GM19468 (cell line): ENCODE results near the gene ANKRD44.

Experiments
- ATAC-seq: cut with Tn5 transposase; IDR thresholded peaks from one replicate; pipeline ENCODE4 v1.9.1; 2021; ENCODE audit warnings: mild to moderate bottlenecking, moderate library complexity, moderate number of reproducible peaks; ENCODE audit not compliant: unreplicated experiment; ENCODE audit errors: extremely low read depth

Gene ANKRD44

GRCh38 chr2:197322724-197323720 is 12.4 kb upstream of the ANKRD44 start:
- no peak for ATAC-seq

- ATAC-seq = no peak
Measured at GRCh38 chr2:197322143-197322542, 11.6 kb upstream of the ANKRD44 start.

- no peak for ATAC-seq
Measured at GRCh38 chr2:197315371-197315770, 4.8 kb upstream of the ANKRD44 start.

DNA sequence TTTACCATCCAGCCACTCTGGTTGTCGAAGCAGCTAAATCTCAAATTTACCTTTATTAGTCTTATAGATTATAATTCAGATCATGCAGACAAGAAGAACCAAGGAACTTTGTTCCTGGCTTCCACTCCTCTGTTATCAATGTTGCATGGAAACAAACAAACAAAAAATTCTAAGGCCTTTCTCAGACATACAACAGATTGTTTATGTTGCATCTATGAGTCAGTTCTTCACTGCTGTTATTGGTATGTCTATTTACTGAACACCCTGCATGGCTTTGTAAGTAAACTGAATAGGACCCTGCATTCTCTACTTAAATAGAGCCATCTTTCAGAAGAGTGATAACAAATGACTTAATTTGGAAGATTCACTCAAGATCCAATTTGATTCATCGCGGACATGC is 1.6 kb upstream of the ANKRD44 start:
- ATAC-seq = no peak

DNA sequence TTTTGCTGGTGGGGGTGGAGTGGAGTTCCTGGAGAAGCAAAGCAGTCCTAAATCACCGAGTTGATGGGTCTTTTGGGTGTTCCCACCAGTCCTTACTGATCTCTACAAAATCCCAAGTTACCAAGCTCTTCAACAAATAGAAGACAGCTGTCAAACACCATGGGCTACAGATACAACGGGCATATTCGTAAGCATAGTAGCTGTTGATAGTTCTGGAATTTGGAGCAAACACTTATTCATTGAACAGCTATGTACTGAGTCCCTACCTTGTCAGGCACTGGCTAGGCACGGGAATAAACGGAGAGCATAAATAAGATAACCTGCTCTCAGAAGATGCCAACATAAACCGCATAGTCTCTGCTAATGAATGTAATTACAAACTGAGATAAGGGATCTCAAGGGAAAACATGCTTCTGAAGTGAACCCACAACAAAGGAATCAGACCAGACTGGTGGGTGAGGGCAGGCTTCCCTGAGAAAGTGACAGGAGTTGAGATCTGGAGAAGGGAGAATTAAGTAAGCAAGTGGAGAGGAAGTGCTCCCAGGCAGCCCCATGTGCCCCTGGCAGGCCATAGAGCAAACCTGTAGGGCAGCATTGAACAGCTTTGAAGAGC is 947 bp upstream of the ANKRD44 start:
- no peak for ATAC-seq

- no peak for ATAC-seq
Measured at GRCh38 chr2:197310987-197311420, 424 bp upstream of the ANKRD44 start.

GRCh38 chr2:197309691-197310231 is 819 bp downstream of the ANKRD44 start:
- ATAC-seq = no peak

- ATAC-seq = no peak
Measured at GRCh38 chr2:197308996-197309690, 1.4 kb downstream of the ANKRD44 start.

DNA sequence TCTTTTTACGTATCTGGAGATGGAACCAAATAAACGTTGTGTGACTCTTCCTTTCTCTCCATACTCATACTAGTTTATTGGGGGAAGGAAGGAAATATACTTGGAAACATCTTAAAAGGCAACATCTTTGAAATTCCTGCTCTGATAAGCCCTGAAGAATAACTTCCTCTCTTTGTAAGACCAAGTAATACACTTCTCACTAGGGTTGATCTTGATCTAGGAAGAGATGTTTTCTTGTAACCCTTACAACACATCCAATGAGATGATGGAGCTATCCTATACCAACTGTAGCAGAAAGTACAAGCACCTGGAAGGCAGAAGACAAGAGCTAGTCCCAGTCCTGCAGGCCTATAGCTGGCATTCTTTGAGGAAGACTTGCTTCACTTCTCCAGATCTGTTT is 2.0 kb downstream of the ANKRD44 start:
- ATAC-seq = no peak

DNA sequence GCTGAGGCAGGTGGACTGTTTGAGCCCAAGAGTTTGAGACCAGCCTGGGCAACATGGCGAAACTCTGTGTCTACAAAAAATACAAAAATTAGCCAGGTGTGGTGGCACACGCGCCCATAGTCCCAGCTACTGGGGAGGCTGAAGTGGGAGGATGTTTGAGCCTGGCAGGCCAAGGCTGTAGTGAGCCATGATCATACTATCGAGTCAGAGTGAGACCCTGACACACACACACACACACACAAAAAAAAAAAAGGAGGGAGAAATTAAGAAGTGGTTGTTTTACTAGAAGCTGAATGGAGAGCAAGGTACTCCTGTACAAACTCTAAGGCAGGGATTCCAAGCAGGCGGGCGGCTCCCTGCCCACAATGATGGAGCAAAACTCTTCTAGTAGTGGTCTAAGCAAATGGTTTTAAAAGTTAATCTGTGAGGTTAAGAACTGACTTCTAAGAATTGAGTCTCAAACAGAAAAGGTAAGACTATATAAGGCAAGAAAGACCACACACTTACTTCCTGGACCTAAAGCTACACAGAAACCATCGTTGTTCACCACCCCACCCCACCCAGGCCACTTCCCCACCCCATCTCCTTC is 2.6 kb downstream of the ANKRD44 start:
- no peak for ATAC-seq

DNA sequence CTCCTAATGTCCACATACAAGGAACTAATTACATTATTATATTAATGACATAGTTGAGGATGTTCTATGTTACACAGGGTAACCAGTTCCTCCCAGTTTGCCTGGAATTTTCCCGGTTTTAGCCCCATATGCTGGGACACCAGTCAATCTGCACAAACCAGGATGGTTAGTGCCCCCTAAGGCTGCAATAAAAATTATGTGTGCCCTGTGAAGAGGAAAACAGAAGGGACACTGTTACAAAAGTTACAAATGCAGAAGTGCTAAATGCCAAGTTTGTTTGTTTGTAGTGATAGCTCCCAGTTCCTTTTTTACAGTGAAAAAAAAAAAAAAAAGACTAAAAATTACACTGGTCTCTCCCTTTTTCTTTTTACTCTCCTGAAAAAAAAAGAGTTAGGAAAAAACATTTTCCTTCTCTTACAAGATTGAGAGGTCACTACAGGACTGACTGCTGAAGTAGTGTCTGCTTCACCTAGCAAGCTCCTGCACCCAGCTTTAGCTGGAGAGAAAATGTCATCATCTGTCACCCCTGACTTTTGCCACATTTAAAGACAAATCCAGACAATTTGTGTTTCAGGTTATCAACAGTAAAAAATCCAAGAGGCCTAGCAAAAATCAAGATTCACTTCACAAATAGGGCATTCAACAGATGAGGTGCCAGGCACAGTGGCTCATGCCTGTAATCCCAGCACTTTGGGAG is 3.2 kb downstream of the ANKRD44 start:
- ATAC-seq = no peak

- no peak for ATAC-seq
Measured at GRCh38 chr2:197306696-197307040, 3.9 kb downstream of the ANKRD44 start.

GRCh38 chr2:197306024-197306695 is 4.4 kb downstream of the ANKRD44 start:
- ATAC-seq = no peak

- no peak for ATAC-seq
Measured at GRCh38 chr2:197304556-197305011, 6.0 kb downstream of the ANKRD44 start.

- no peak for ATAC-seq
Measured at GRCh38 chr2:197300139-197300538, 10.4 kb downstream of the ANKRD44 start.

GRCh38 chr2:197298609-197299008 is 12.0 kb downstream of the ANKRD44 start:
- no peak for ATAC-seq

- no peak for ATAC-seq
Measured at GRCh38 chr2:197297772-197298318, 12.7 kb downstream of the ANKRD44 start.

DNA sequence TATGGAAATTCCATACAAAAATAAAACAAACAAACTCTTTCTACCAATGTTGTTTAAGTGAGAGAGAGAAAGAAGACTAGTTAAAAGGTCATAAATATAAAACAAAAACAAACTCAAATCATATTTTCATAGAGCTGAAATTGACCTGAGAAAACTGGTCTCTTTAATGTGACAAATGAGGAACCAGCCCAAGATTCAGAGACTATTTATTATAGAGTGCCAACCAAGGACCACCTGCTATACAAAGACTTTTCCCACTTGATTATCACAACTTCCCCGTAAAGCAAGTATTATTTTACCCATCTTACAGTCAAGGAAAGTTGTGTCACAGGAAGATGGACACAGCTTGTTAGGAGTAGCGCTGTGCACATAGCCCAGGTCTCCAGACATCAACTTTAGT is 13.3 kb downstream of the ANKRD44 start:
- ATAC-seq = no peak

GRCh38 chr2:197296835-197297234 is 13.7 kb downstream of the ANKRD44 start:
- ATAC-seq = no peak
